A549 (cell line): ENCODE data around the gene DPP10.

Experiments
- BHLHE40 ChIP-seq: IDR thresholded peaks from 2 replicates; pipeline ENCODE4 v1.6.1; 2012; ENCODE audit warnings: low read depth, low read length, inconsistent platforms
- CEBPB ChIP-seq, 2 experiments: fragments of >200 bp in 1 of 2; sonication (Bioruptor Twin) in 1 of 2; formaldehyde crosslinking in 1 of 2; IDR thresholded peaks; 2 replicates each; pipeline ENCODE4 v1.6.1; 2012 to 2016
- CTCF ChIP-seq: fragments of >200 bp; sonication (Bioruptor Twin); formaldehyde crosslinking; IDR thresholded peaks from 3 replicates; pipeline ENCODE4 v1.5.1; 2016
- E2F6 ChIP-seq: IDR thresholded peaks from 2 replicates; pipeline ENCODE4 v1.6.1; 2012; ENCODE audit warnings: low read depth, borderline replicate concordance
- ELK1 ChIP-seq: fragments of 150-350 bp; IDR thresholded peaks from 2 replicates; pipeline ENCODE4 v1.6.1; 2014; ENCODE audit warnings: low read depth, mild to moderate bottlenecking, low read length
- EP300 ChIP-seq, 2 experiments: fragments of >200 bp; sonication (Bioruptor Twin); formaldehyde crosslinking; IDR thresholded peaks; 2 replicates in 1 of 2; 3 replicates in 1 of 2; pipeline ENCODE4 v1.6.1; 2016 to 2017
- JUN ChIP-seq, 2 experiments: fragments of >200 bp; sonication (Bioruptor Twin); formaldehyde crosslinking; IDR thresholded peaks; 2 replicates in 1 of 2; 3 replicates in 1 of 2; pipeline ENCODE4 v1.6.1; 2016 to 2017
- POLR2A ChIP-seq: IDR thresholded peaks from 2 replicates; pipeline ENCODE4 v1.6.1; 2012; ENCODE audit warnings: mild to moderate bottlenecking, low read length
- TP53 ChIP-seq: fragments of 250-450 bp; sonication (Bioruptor Pico); IDR thresholded peaks from 2 replicates; pipeline ENCODE4 v1.5.0; 2021; ENCODE audit warnings: mild to moderate bottlenecking, moderate library complexity

- TF ChIP-seq CTCF (no peak), POLR2A (no peak), BHLHE40 (no peak), CEBPB (IDR thresholded peaks at IDR 0.05) (no peak), E2F6 (no peak), TP53 (CRISPR knock-in tag) (no peak), JUN (IDR thresholded peaks at IDR 0.05) (no peak), EP300 (IDR thresholded peaks at IDR 0.05) (no peak), ELK1 (no peak)
Measured at GRCh38 chr2:114727012-114727411, 284.6 kb downstream of the DPP10 start.
